OCI-LY3 (cell line): ENCODE data around the gene RPL10A.

Source experiments
- H2AFZ ChIP-seq: fragments of 200-600, 300-600 bp; shearing (Covaris generic); 2 replicates; pipeline ENCODE4 v1.6.0; 2014; ENCODE audit warnings: antibody characterized with exemption, low read depth, low read length
- H3K27ac ChIP-seq: fragments of 200-600, 300-600 bp; sonication (generic); 2 replicates; pipeline ENCODE4 v1.5.1; 2014; ENCODE audit warnings: mild to moderate bottlenecking, low read length, moderate library complexity, mixed read lengths
- H3K27me3 ChIP-seq: fragments of 200-600, 300-600 bp; sonication (generic); 2 replicates; pipeline ENCODE4 v1.6.1; 2014; ENCODE audit warnings: low read depth, low read length, mixed read lengths
- H3K36me3 ChIP-seq: fragments of 200-600, 300-600 bp; sonication (generic); replicated peaks from 2 replicates; pipeline ENCODE3; 2014; ENCODE audit warnings: low read depth, low read length, mixed read lengths
- H3K4me1 ChIP-seq: fragments of 300-600, 200-600 bp; sonication (generic); 2 replicates; pipeline ENCODE4 v1.6.1; 2014; ENCODE audit warnings: low read length, mixed read lengths
- H3K4me2 ChIP-seq: fragments of 200-600, 300-600 bp; sonication (generic); 2 replicates; pipeline ENCODE4 v1.6.1; 2014; ENCODE audit warnings: low read length, mixed read lengths
- H3K4me3 ChIP-seq: fragments of 300-600, 200-600 bp; sonication (generic); 2 replicates; pipeline ENCODE4 v1.5.1; 2014; ENCODE audit warnings: antibody characterized with exemption, mild to moderate bottlenecking, low read length, moderate library complexity
- H3K79me2 ChIP-seq: fragments of 300-600, 200-600 bp; shearing (Covaris generic); 2 replicates; pipeline ENCODE4 v1.6.1; 2014; ENCODE audit warnings: mild to moderate bottlenecking, low read length, mixed read lengths
- H3K9ac ChIP-seq: fragments of 300-600, 200-600 bp; shearing (Covaris generic); 2 replicates; pipeline ENCODE4 v1.6.0; 2014; ENCODE audit warnings: mild to moderate bottlenecking, low read length, moderate library complexity
- H3K9me3 ChIP-seq: fragments of 200-600, 300-600 bp; shearing (Covaris generic); 2 replicates; pipeline ENCODE4 v1.6.1; 2014; ENCODE audit warnings: low read length, mixed read lengths; ENCODE audit not compliant: insufficient read depth
- H4K20me1 ChIP-seq: fragments of 200-600, 300-600 bp; sonication (generic); 2 replicates; pipeline ENCODE4 v1.6.1; 2016; ENCODE audit warnings: low read length, mixed read lengths; ENCODE audit not compliant: insufficient read depth
- CTCF ChIP-seq: fragments of 200-600, 300-600 bp; sonication (generic); IDR thresholded peaks from 2 replicates; pipeline ENCODE4 v1.5.1; 2014; ENCODE audit warnings: antibody characterized with exemption, low read length, low read depth
- EZH2phosphoT487 ChIP-seq: fragments of 200-600 bp; shearing (Covaris generic); IDR thresholded peaks from 2 replicates; pipeline ENCODE4 v1.6.1; 2018; ENCODE audit warnings: antibody characterized with exemption, mixed run types, low read depth

RPL10A gene

GRCh38 chr6:35497571-35498421 is 29.6 kb downstream of the RPL10A start:
- H3K4me1 ChIP-seq: peaks cover 6% of the 10 kb centered on the region
- H3K27ac ChIP-seq: no peak overlapping the region
- no peak overlapping the region for H3K9ac ChIP-seq
- no peaks in the 10 kb centered on the region for H3K79me2 ChIP-seq
- H4K20me1 ChIP-seq: no peaks in the 10 kb centered on the region
- 0 out of 2 replicates have a peak, but pooled peaks cover 6% of the 10 kb centered on the region for H3K27me3 ChIP-seq
- no peak overlapping the region for H2AFZ ChIP-seq
- no peak for TF ChIP-seq EZH2phosphoT487
- no peak for TF ChIP-seq CTCF
- H3K36me3 ChIP-seq: no peaks in the 10 kb centered on the region
- no peaks in the 10 kb centered on the region for H3K9me3 ChIP-seq
- 0 out of 2 replicates have a peak overlapping the region, but pooled peaks have one; percentile 42 for H3K4me3 ChIP-seq
- H3K4me2 ChIP-seq: no peak overlapping the region; the same call in 1 of the 2 replicates

GRCh38 chr6:35498422-35499067 is 30.3 kb downstream of the RPL10A start:
- TF ChIP-seq CTCF (no peak), EZH2phosphoT487 (no peak)

GRCh38 chr6:35499372-35499771 is 31.2 kb downstream of the RPL10A start:
- Histone ChIP-seq H3K9ac (no peak overlapping the region), H3K79me2 (no peaks in the 10 kb centered on the region), H3K4me1 (peaks cover under 1% of the 10 kb centered on the region; the same call in 1 of the 2 replicates), H3K27ac (no peak overlapping the region), H3K4me3 (no peak overlapping the region), H3K36me3 (no peaks in the 10 kb centered on the region), H3K27me3 (no peaks in the 10 kb centered on the region), H3K4me2 (no peak overlapping the region), H3K9me3 (no peaks in the 10 kb centered on the region), H4K20me1 (no peaks in the 10 kb centered on the region), H2AFZ (no peak overlapping the region)
- no peak for TF ChIP-seq CTCF
- no peak for TF ChIP-seq EZH2phosphoT487

More at GRCh38 chr6:35498422-35499067, 30.3 kb downstream of the RPL10A start:
- Histone ChIP-seq H3K36me3 (no peaks in the 10 kb centered on the region), H2AFZ (no peak overlapping the region), H3K79me2 (no peaks in the 10 kb centered on the region), H4K20me1 (no peaks in the 10 kb centered on the region), H3K9ac (no peak overlapping the region), H3K27me3 (0 out of 2 replicates have a peak, but pooled peaks cover under 1% of the 10 kb centered on the region), H3K27ac (no peak overlapping the region), H3K4me3 (no peak overlapping the region), H3K4me2 (no peak overlapping the region), H3K4me1 (peaks cover 6% of the 10 kb centered on the region), H3K9me3 (no peaks in the 10 kb centered on the region)

GRCh38 chr6:35500782-35501181 is 32.6 kb downstream of the RPL10A start:
- H2AFZ ChIP-seq: no peak overlapping the region
- no peaks in the 10 kb centered on the region for H4K20me1 ChIP-seq
- H3K27ac ChIP-seq: no peak overlapping the region
- H3K36me3 ChIP-seq: no peaks in the 10 kb centered on the region
- H3K79me2 ChIP-seq: no peaks in the 10 kb centered on the region
- no peak overlapping the region for H3K4me2 ChIP-seq
- no peak for TF ChIP-seq CTCF
- TF ChIP-seq EZH2phosphoT487: no peak
- H3K9me3 ChIP-seq: no peaks in the 10 kb centered on the region
- H3K27me3 ChIP-seq: no peaks in the 10 kb centered on the region
- H3K4me3 ChIP-seq: no peak overlapping the region
- no peak overlapping the region for H3K9ac ChIP-seq
- no peaks in the 10 kb centered on the region for H3K4me1 ChIP-seq
